SU-DHL-6 (cell line): ENCODE results near the gene SNN.
A peak's percentile ranks its signal among the peaks of the same experiment; 100 is the strongest.

Source experiments
- H2AFZ ChIP-seq: fragments of 200-600 bp; sonication (generic); 2 replicates; pipeline ENCODE4 v1.6.1; 2014; ENCODE audit warnings: low read depth, mild to moderate bottlenecking, moderate library complexity, mixed read lengths, antibody characterized with exemption, low read length; ENCODE audit not compliant: severe bottlenecking
- H3F3A ChIP-seq: fragments of 200-600 bp; shearing (Covaris generic); 2 replicates; pipeline ENCODE4 v1.6.0; 2016; ENCODE audit warnings: antibody characterized with exemption, mild to moderate bottlenecking; ENCODE audit not compliant: insufficient read depth
- H3K27ac ChIP-seq: fragments of 200-600 bp; sonication (generic); 2 replicates; pipeline ENCODE4 v1.5.1; 2016; ENCODE audit warnings: low read depth, mild to moderate bottlenecking, low read length, moderate library complexity, mixed read lengths
- H3K27me3 ChIP-seq: fragments of 200-600 bp; sonication (generic), shearing (Covaris generic); 2 replicates; pipeline ENCODE4 v1.6.0; 2014; ENCODE audit warnings: mild to moderate bottlenecking, low read length
- H3K36me3 ChIP-seq: fragments of 200-600 bp; sonication (generic); 2 replicates; pipeline ENCODE4 v1.6.1; 2014; ENCODE audit warnings: mild to moderate bottlenecking, low read length, mixed read lengths
- H3K4me2 ChIP-seq: fragments of 300-600, 200-600 bp; shearing (Covaris generic), sonication (generic); 2 replicates; pipeline ENCODE4 v1.6.0; 2014; ENCODE audit warnings: low read length, low read depth, mild to moderate bottlenecking; ENCODE audit not compliant: poor library complexity, severe bottlenecking
- H3K4me3 ChIP-seq: fragments of 200-600 bp; sonication (generic); 2 replicates; pipeline ENCODE4 v1.5.1; 2014; ENCODE audit warnings: antibody characterized with exemption, low read length, mild to moderate bottlenecking, mixed read lengths; ENCODE audit not compliant: insufficient read depth, poor library complexity, severe bottlenecking
- H3K79me2 ChIP-seq: fragments of 200-600 bp; sonication (generic); 2 replicates; pipeline ENCODE4 v1.6.1; 2014; ENCODE audit warnings: mild to moderate bottlenecking, low read length, moderate library complexity; ENCODE audit not compliant: insufficient read depth
- H3K9ac ChIP-seq: fragments of 200-600 bp; sonication (generic); 2 replicates; pipeline ENCODE4 v1.7.0; 2014; ENCODE audit warnings: mild to moderate bottlenecking, low read length
- H3K9me2 ChIP-seq: fragments of 200-600 bp; sonication (generic); replicated peaks from 2 replicates; pipeline ENCODE4 v1.6.1; 2014; ENCODE audit warnings: low read length; ENCODE audit not compliant: insufficient read depth
- H3K9me3 ChIP-seq: fragments of 200-600 bp; sonication (generic); 2 replicates; pipeline ENCODE4 v1.6.1; 2014; ENCODE audit warnings: low read length, mixed read lengths; ENCODE audit not compliant: insufficient read depth
- H4K20me1 ChIP-seq: fragments of 200-600 bp; sonication (generic); 2 replicates; pipeline ENCODE4 v1.6.1; 2014; ENCODE audit warnings: low read depth, mild to moderate bottlenecking, antibody characterized with exemption, low read length, moderate library complexity, mixed read lengths
- EZH2phosphoT487 ChIP-seq: fragments of 200-600 bp; sonication (generic), shearing (Covaris generic); conservative IDR thresholded peaks from 2 replicates; pipeline ENCODE4 v1.6.1; 2018; ENCODE audit warnings: mild to moderate bottlenecking, antibody characterized with exemption, low read length, moderate library complexity, mixed read lengths
- TF ChIP-seq, protein P1 (sequence below): fragments of 200-600 bp; sonication (generic); IDR thresholded peaks from one replicate; pipeline ENCODE4 v1.5.1; 2017; ENCODE audit warnings: antibody characterized with exemption, mild to moderate bottlenecking, low read length, moderate library complexity; ENCODE audit not compliant: insufficient read depth, poor library complexity, severe bottlenecking

The SNN gene

DNA sequence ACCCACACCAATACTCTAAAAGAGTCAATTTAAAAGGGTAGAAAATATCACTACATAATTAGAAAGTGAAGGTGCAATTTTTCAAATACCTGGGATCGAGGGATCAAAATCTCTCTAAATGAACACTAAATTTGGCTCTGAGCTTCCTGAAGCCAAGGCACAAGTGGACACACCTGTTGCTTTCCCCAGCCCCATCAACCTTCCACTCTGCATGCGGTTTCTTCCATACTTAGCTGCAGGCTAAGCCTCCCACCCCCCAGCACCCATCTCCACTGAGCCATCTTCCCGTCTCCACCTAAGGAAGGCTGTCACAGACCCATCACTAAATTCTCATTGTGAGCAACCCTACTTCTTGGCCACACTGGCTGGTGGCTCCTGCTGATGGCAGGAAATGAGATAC, 43.9 kb downstream of the SNN start:
- no peaks in the 10 kb centered on the region for H3K27me3 ChIP-seq
- H2AFZ ChIP-seq: no peak overlapping the region
- H4K20me1 ChIP-seq: no peaks in the 10 kb centered on the region
- H3K9ac ChIP-seq: no peak overlapping the region
- TF ChIP-seq EZH2phosphoT487: no peak
- TF ChIP-seq, protein P1, sequence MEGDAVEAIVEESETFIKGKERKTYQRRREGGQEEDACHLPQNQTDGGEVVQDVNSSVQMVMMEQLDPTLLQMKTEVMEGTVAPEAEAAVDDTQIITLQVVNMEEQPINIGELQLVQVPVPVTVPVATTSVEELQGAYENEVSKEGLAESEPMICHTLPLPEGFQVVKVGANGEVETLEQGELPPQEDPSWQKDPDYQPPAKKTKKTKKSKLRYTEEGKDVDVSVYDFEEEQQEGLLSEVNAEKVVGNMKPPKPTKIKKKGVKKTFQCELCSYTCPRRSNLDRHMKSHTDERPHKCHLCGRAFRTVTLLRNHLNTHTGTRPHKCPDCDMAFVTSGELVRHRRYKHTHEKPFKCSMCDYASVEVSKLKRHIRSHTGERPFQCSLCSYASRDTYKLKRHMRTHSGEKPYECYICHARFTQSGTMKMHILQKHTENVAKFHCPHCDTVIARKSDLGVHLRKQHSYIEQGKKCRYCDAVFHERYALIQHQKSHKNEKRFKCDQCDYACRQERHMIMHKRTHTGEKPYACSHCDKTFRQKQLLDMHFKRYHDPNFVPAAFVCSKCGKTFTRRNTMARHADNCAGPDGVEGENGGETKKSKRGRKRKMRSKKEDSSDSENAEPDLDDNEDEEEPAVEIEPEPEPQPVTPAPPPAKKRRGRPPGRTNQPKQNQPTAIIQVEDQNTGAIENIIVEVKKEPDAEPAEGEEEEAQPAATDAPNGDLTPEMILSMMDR: no peak
- peaks cover 5% of the 10 kb centered on the region for H3K79me2 ChIP-seq
- no peak overlapping the region for H3K4me3 ChIP-seq
- H3F3A ChIP-seq: peaks cover 11% of the 10 kb centered on the region; the same call in 1 of the 2 replicates
- H3K9me2 ChIP-seq: no peaks in the 10 kb centered on the region
- H3K27ac ChIP-seq: no peak overlapping the region
- H3K36me3 ChIP-seq: peaks cover 3% of the 10 kb centered on the region; the same call in 1 of the 2 replicates
- H3K4me2 ChIP-seq: no peak overlapping the region
- H3K9me3 ChIP-seq: no peaks in the 10 kb centered on the region

DNA sequence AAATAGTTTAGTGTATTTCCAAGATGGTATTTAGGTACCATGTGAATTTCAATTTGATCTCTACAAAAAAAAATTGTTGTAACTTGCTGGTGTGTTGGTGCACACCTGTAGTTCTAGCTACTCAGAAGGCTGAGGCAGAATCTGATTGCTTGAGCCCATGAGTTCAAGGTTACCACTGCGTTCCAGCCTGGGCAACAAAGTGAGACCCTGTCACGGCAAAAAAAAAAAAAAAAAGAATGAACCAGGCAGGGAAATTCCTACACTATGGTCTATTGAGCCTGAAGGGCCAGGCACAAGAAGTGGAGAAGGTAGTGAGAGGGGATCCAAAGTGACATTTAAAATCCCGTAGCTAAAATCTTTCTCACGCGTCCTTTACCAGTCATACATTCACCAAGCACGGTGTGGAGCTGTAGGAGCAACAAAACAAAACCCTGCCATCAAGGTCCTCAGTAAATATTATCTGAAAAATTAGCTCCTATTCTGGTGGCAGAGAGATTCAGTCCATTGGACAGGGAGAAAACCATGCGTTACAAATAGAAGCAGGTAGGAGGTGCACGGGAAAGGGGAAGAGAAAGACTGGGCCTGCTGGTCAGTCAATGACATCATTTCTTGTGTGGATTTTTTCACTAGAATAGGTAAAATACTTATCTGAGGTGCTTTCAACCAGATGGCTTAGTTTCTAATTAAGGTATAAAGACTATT, 47.1 kb downstream of the SNN start:
- Histone ChIP-seq H3K79me2 (peaks cover 10% of the 10 kb centered on the region), H3K27me3 (no peaks in the 10 kb centered on the region), H4K20me1 (no peaks in the 10 kb centered on the region), H3F3A (peaks cover 20% of the 10 kb centered on the region; the same call in 1 of the 2 replicates), H3K27ac (peak overlapping the region; percentile 38; the same call in 1 of the 2 replicates), H3K4me2 (no peak overlapping the region), H3K36me3 (peaks cover 20% of the 10 kb centered on the region; the same call in 1 of the 2 replicates), H3K9me3 (no peaks in the 10 kb centered on the region), H2AFZ (no peak overlapping the region), H3K9me2 (no peaks in the 10 kb centered on the region), H3K4me3 (no peak overlapping the region), H3K9ac (no peak overlapping the region)
- TF ChIP-seq, protein P1: no peak
- TF ChIP-seq EZH2phosphoT487: no peak

DNA sequence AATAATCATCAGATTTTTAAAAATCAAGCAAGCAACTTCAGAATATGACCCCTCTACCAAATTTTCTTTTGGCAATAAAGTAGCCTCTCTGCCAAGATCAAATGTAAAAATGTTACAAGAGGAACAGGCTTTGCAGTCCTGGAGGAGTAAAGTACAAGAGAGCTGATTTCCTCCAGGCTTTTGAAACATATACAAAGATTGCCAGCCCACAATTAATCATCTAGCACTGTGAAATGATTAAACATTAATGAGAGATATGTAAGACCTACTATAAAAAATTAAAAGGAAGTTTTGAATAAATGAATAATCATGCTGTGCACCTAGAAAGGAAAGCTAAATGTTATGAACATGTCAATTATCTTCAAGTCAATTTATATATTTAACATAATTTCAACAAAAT, 48.1 kb downstream of the SNN start:
- peaks cover 20% of the 10 kb centered on the region; the same call in 1 of the 2 replicates for H3F3A ChIP-seq
- H3K4me2 ChIP-seq: no peak overlapping the region
- H2AFZ ChIP-seq: no peak overlapping the region

More for the DNA sequence above, 48.1 kb downstream of the SNN start:
- Histone ChIP-seq H3K79me2 (peaks cover 8% of the 10 kb centered on the region), H3K27me3 (no peaks in the 10 kb centered on the region), H3K27ac (peak overlapping the region; percentile 38; the same call in 1 of the 2 replicates), H3K4me3 (no peak overlapping the region), H3K9me3 (no peaks in the 10 kb centered on the region), H4K20me1 (no peaks in the 10 kb centered on the region), H3K9ac (no peak overlapping the region), H3K9me2 (no peaks in the 10 kb centered on the region), H3K36me3 (peaks cover 26% of the 10 kb centered on the region; the same call in 1 of the 2 replicates)
- TF ChIP-seq, protein P1: no peak
- TF ChIP-seq EZH2phosphoT487: no peak
